Measurements from ENCODE around the gene FABP7.

GRCh38 chr6:122783401-122783800, 3.9 kb downstream of the FABP7 start:
- TF ChIP-seq POLR2AphosphoS5 (IDR thresholded peaks at IDR 0.05; ENCODE audit: borderline replicate concordance, low read depth, low read length) (no peak), EZH2 (IDR thresholded peaks at IDR 0.05) (no peak)
